Smooth muscle cell (in vitro differentiated cells): ENCODE data around the gene CNTNAP5. TPM values are rescaled to one million over a fixed set of nuclear protein-coding genes. Genes with fewer than 3 reads are reported as not detected.

Source experiments
- DNase-seq: peaks from one replicate; lab custom pipeline; 2025; ENCODE audit not compliant: unreplicated experiment; lab: John Stamatoyannopoulos, UW
- H2AFZ ChIP-seq: fragments of 200-600 bp; sonication (generic); 2 replicates; pipeline ENCODE4 v1.6.0; 2016; ENCODE audit warnings: antibody characterized with exemption, low read depth, mild to moderate bottlenecking
- H3F3A ChIP-seq: fragments of 200-600 bp; sonication (generic); 2 replicates; pipeline ENCODE4 v1.6.0; 2017; ENCODE audit warnings: antibody characterized with exemption, low read depth
- H3K27ac ChIP-seq: fragments of 200-600 bp; sonication (generic); 2 replicates; pipeline ENCODE4 v1.5.1; 2016; ENCODE audit warnings: low read depth, mild to moderate bottlenecking
- H3K27me3 ChIP-seq: fragments of 200-600 bp; sonication (generic); 2 replicates; pipeline ENCODE4 v1.6.1; 2016; ENCODE audit warnings: low read depth, mild to moderate bottlenecking
- H3K36me3 ChIP-seq: fragments of 200-600 bp; sonication (generic); 2 replicates; pipeline ENCODE4 v1.5.1; 2016; ENCODE audit warnings: low read depth
- H3K4me1 ChIP-seq: fragments of 200-600 bp; sonication (generic); 2 replicates; pipeline ENCODE4 v1.5.1; 2016; ENCODE audit warnings: low read depth
- H3K4me2 ChIP-seq: fragments of 200-600 bp; sonication (generic); 2 replicates; pipeline ENCODE4 v1.6.0; 2016; ENCODE audit warnings: mild to moderate bottlenecking
- H3K4me3 ChIP-seq: fragments of 200-600 bp; sonication (generic); 2 replicates; pipeline ENCODE4 v1.5.1; 2016; ENCODE audit warnings: mild to moderate bottlenecking
- H3K79me2 ChIP-seq: fragments of 200-600 bp; sonication (generic); 2 replicates; pipeline ENCODE4 v1.6.0; 2016; ENCODE audit warnings: low read depth, mild to moderate bottlenecking
- H3K9ac ChIP-seq: fragments of 200-600 bp; sonication (generic); 2 replicates; pipeline ENCODE4 v1.6.0; 2016; ENCODE audit warnings: low read depth
- H3K9me3 ChIP-seq: fragments of 200-600 bp; sonication (generic); replicated peaks from 2 replicates; pipeline ENCODE4 v1.5.1; 2016; ENCODE audit warnings: low read depth
- H4K20me1 ChIP-seq: fragments of 200-600 bp; sonication (generic); 2 replicates; pipeline ENCODE4 v1.6.0; 2016; ENCODE audit warnings: low read depth
- WGBS: methylation state at CpG from one replicate; pipeline ENCODE4 v1.1.7; 2016; ENCODE audit warnings: low lambda C conversion rate; 5-methylcytosine and 5-hydroxymethylcytosine counted together
- polyA plus RNA-seq: library from polyadenylated mRNA; unstranded; fragments of >200 nt; fragmentation: Nextera tagmentation; extraction: Ambion mirVana; gene quantifications from 2 replicates; pipeline ENCODE4 v1.2.1, GENCODE V29; 2016
- total RNA-seq: library from RNA; depleted of rRNA; stranded (reverse); fragments of >200 nt; gene quantifications from 2 replicates; pipeline ENCODE4 v1.2.3, GENCODE V29; 2014
- TF ChIP-seq, protein P1 (sequence below): fragments of 200-600 bp; sonication (generic); IDR thresholded peaks from 2 replicates; pipeline ENCODE4 v1.5.1; 2017; ENCODE audit warnings: borderline replicate concordance, mild to moderate bottlenecking, antibody characterized with exemption; ENCODE audit not compliant: insufficient read depth, poor library complexity, severe bottlenecking

The CNTNAP5 gene
- total and polyA plus RNA-seq, 2 experiments from 2014 or later: not detected

DNA sequence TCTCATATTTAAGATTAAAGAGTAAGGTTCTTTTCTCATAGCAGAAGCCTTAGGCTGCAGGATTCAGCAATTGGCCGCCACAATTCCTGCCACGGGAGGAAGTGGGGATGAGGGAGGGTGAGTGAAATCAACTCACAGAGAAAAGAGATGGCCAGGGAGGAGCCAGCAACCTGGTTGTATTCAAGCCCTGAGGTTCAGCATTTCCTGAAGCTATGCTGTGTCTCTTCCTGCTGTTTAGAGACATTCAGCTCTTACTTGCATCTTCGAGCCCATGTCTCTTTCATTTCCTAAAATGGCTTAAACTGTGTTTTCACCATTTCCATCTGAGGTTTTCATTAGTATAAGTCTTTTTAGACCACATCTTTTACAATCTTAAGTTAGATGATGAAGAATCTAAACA is 522.6 kb downstream of the CNTNAP5 start:
- Histone ChIP-seq H3K27ac (no peak overlapping the region), H3K4me2 (no peak overlapping the region), H3K9me3 (no peaks in the 10 kb centered on the region), H3K4me3 (no peak overlapping the region), H2AFZ (no peak overlapping the region), H3F3A (no peaks in the 10 kb centered on the region), H3K27me3 (no peaks in the 10 kb centered on the region), H4K20me1 (no peaks in the 10 kb centered on the region), H3K79me2 (no peaks in the 10 kb centered on the region), H3K9ac (no peak overlapping the region), H3K4me1 (no peaks in the 10 kb centered on the region), H3K36me3 (no peaks in the 10 kb centered on the region)
- TF ChIP-seq, protein P1, sequence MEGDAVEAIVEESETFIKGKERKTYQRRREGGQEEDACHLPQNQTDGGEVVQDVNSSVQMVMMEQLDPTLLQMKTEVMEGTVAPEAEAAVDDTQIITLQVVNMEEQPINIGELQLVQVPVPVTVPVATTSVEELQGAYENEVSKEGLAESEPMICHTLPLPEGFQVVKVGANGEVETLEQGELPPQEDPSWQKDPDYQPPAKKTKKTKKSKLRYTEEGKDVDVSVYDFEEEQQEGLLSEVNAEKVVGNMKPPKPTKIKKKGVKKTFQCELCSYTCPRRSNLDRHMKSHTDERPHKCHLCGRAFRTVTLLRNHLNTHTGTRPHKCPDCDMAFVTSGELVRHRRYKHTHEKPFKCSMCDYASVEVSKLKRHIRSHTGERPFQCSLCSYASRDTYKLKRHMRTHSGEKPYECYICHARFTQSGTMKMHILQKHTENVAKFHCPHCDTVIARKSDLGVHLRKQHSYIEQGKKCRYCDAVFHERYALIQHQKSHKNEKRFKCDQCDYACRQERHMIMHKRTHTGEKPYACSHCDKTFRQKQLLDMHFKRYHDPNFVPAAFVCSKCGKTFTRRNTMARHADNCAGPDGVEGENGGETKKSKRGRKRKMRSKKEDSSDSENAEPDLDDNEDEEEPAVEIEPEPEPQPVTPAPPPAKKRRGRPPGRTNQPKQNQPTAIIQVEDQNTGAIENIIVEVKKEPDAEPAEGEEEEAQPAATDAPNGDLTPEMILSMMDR: no peak
- DNase-seq: no peak
- WGBS: 77% methylated on average over 3 of the region's 3 CpGs

DNA sequence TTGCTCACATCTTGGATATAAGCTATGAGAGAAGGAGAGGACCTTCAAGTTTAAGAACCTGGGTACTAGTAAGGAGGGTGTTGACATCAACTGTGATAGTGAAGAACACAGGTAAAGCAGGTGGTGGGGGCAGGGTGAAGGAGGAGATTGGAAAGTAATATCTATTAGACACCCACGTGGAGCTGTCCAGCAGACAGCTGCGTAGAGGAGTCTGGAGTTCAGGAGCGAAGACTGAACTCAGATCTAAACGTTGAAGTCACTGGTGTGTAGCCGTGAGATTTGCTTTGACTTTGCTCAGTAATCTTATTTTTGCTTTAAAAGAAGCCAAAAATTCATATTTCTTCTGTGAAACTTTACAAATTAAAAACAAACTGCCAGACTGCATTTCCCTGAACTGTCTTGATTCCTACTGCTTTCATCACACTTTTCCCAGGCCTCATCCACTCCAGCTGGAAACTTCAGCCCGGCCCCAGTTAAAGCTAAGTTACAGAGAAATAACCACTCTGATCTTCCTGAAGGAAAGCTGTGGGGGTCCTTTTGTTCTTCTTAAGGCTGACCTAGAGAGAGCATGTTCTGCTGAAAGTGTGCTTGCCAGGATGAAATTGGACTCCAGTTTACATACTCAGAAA is 533.3 kb downstream of the CNTNAP5 start:
- Histone ChIP-seq H3K4me1 (no peaks in the 10 kb centered on the region), H3F3A (no peaks in the 10 kb centered on the region), H2AFZ (no peak overlapping the region), H3K79me2 (no peaks in the 10 kb centered on the region), H3K27me3 (no peaks in the 10 kb centered on the region), H3K27ac (no peak overlapping the region), H4K20me1 (no peaks in the 10 kb centered on the region), H3K9me3 (no peaks in the 10 kb centered on the region), H3K4me2 (no peak overlapping the region), H3K4me3 (no peak overlapping the region), H3K9ac (no peak overlapping the region), H3K36me3 (no peaks in the 10 kb centered on the region)
- DNase-seq: no peak
- TF ChIP-seq, protein P1: no peak
- WGBS: 81% methylated on average over 6 of the region's 6 CpGs

DNA sequence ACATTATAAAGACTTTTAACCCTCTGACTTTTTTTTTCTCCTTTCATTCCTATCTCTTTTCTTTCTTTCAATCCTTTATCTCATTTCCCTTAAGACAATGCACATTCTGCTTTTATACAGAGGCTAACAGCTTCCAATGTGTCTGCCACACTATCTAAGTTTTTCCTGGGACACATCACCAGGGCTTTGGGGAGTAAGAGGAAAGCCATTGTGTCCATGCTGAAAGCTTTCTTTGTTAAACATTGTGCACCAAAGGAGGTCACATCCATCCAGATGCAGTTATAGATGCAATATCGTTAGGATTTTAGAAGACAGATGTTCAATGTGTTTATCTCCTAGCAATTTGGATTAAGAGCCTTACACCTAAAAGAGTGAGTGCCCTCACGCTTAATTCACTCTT is 534.1 kb downstream of the CNTNAP5 start:
- H3K27me3 ChIP-seq: no peaks in the 10 kb centered on the region
- no peak overlapping the region for H3K4me3 ChIP-seq
- H3F3A ChIP-seq: no peaks in the 10 kb centered on the region
- H3K4me1 ChIP-seq: no peaks in the 10 kb centered on the region
- H4K20me1 ChIP-seq: no peaks in the 10 kb centered on the region
- WGBS: 66% methylated on average over 2 of the region's 2 CpGs
- no peaks in the 10 kb centered on the region for H3K79me2 ChIP-seq
- H3K9ac ChIP-seq: no peak overlapping the region
- H3K9me3 ChIP-seq: no peaks in the 10 kb centered on the region
- TF ChIP-seq, protein P1: no peak
- no peak overlapping the region for H3K4me2 ChIP-seq
- H2AFZ ChIP-seq: no peak overlapping the region
- H3K27ac ChIP-seq: no peak overlapping the region
- H3K36me3 ChIP-seq: no peaks in the 10 kb centered on the region
- DNase-seq: no peak

DNA sequence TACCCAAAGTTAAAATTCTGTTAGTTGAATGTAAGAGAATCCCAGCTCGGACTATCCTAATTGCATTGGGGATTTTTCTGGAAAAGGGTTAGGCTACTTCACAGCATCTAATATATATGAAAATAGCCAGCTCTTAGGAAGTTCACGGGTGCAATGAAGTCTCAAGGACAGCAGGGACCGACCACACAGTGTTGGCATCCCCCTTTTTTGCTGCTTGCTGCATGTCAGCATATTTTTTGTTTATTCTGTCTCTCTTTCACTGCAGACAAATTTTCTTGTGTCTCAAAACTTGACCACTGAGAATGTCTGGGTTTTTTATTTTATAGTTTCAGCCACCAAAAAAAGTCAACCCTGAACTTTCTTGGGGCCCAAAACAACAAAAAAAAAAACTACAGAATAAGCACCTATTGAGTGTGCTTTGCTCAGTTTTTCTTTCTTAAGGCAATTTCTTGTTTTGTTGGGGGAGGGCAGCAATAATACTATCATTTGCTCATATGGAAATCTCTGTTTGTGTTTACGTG is 535.6 kb downstream of the CNTNAP5 start:
- Histone ChIP-seq H3F3A (no peaks in the 10 kb centered on the region), H3K27ac (no peak overlapping the region), H3K4me3 (no peak overlapping the region), H3K4me1 (no peaks in the 10 kb centered on the region), H3K79me2 (no peaks in the 10 kb centered on the region), H4K20me1 (no peaks in the 10 kb centered on the region), H3K4me2 (no peak overlapping the region), H2AFZ (no peak overlapping the region), H3K27me3 (no peaks in the 10 kb centered on the region), H3K9me3 (no peaks in the 10 kb centered on the region), H3K9ac (no peak overlapping the region), H3K36me3 (no peaks in the 10 kb centered on the region)
- 75% methylated on average over 4 of the region's 4 CpGs for WGBS
- TF ChIP-seq, protein P1: no peak
- DNase-seq: no peak
